ENCODE measurements around the gene CTXN2.

Gene CTXN2

DNA sequence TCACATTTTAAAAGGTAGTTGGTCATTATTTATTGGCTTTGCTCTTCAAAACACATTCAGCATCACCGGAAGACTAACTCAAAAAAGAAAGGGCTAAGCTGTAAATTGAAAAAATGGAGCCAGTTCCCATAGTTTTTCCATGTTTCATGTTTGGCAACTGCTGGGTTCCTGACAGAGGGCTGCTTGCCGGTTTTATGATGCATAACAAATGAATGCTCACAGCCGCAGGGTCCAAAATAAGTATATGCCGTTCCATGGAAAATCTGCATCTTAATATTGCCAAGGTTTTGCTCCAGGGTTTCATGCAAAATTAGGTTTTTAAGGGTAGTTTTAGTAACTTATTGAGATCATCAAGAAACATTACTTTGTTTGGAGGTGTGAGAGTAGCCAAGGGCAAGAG is 30.4 kb downstream of the CTXN2 start:
- no peak for DNase-seq

DNA sequence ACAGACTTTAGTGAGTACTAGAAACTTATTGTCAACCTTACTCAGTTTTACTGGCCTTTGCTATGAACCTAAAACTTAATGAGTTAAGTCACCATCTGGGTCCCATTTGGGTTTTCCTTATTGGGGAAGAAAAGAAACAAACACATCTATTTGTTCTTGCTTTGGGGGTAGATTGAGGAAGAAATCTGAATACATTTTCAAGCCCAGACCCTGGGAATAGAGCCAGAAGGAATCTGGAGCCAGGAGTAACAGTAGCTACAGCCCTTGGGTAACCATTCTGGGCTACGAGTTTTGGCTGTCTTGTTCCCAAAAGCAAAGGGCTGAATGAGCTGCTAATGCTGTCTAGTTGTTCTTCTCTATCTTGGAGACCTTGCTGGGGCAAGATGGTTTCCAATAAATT is 31.2 kb downstream of the CTXN2 start:
- DNase-seq: peak in 2 of 56 donors; percentile 0 to 5

DNA sequence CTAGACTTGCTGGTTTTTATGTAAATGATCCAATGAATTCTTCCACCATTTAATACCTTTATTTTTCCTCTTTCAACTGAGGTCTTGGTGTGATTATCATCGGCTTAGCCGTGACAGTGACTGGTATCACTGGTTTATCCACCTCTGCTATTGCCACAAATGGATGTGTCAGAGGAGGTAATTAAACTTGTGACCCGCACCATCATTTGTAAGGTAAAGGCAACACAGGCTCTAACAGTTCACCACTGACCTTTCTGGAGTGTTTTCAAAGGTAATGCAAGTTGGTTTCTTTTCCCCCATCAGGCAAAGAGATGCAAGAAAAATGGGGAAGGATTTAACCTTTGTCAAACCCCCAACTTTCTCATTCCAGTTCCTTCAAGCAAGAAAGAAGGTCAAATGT is 34.3 kb downstream of the CTXN2 start:
- no peak for DNase-seq

DNA sequence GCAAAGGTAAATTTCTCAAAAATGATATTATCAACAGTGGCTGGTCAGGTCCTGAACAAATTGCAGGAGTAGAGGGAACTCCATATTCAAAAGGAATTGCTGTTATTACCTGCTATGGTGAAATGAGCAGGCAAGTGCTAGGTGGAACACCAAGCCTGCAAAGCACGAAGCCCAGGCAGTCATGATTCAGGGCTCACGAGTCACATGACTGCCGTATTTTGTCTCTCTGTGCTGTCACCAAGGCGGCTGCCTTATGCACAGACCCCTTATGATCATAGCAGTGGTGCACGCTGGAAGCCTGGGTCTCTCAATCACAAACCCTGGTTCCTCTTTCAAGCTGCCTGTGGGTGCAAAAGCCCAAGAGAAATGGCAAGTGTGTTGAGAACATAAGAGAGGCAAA is 39.0 kb downstream of the CTXN2 start:
- no peak for DNase-seq

DNA sequence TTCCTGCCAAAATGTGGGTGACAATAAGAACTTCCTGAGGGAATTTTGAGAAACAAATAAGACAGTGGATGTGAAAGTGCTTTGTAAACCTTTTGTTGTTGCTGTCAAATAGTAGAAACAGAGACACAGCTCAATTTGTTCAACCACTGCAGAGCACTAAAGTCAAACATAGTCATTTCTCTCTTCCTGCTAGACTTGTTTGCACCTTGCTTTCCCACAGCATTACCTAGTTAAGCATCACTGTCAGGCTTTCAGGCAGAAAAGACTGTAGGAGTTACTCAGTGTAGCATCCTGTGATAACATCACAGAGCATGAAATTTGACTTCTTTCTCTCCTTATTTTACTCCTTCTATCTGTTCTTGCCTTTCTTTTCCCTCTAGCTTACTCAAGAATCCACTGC is 41.8 kb downstream of the CTXN2 start:
- no peak for DNase-seq

DNA sequence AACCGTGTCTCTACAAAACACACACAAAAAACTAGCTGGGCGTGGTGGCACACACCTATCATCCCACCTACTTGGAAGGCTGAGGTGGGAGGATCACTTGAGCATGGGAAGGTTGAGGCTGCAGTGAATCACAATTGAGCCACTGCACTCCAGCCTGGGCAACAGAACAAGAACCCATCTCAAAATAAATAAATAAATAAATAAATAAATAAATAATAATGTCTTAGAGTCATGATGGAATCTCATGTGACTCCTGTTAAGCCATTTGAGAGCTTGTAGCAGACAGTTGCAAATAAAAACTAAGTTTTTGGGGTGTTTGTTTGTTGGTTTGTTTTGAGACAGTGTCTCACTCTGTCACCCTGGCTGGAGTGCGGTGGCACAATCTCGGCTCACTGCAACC is 47.9 kb downstream of the CTXN2 start:
- no peak for DNase-seq

DNA sequence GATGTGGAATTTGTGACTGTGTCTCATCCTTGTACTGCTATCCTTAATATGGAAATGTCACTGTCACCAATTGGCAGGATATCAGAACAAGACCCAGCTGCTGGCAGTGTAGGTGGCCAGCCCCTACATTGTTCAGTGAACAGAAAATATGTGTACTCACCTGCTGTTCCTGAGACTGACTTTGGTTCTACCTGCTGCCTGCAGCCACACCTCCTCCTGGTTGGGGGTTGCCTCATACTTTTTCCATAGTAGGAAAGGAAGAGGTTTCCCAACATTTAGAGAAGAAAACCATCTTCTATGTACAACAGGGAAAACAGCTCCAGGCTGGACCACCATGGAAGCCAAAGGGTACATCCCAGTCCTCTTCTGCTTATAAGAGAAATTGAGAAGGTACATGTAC is 50.5 kb downstream of the CTXN2 start:
- DNase-seq: no peak

DNA sequence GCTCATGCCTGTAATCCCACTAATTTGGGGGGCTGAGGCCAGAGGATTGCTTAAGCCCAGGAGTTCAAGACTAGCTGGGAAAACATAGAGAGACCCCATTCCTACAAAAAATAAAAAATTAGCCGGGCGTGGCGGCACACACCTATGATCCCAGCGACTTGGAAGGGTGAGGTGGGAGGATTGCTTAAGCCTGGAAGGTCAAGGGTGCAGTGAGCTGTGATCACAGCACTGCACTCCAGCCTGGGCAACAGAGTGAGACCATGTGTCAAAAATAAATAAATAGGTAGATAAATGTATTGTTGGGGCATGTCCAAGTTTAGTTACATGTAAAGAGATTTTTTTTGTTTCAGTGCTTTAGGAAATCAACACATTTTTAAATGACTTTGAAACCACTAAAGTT is 51.1 kb downstream of the CTXN2 start:
- DNase-seq: no peak

DNA sequence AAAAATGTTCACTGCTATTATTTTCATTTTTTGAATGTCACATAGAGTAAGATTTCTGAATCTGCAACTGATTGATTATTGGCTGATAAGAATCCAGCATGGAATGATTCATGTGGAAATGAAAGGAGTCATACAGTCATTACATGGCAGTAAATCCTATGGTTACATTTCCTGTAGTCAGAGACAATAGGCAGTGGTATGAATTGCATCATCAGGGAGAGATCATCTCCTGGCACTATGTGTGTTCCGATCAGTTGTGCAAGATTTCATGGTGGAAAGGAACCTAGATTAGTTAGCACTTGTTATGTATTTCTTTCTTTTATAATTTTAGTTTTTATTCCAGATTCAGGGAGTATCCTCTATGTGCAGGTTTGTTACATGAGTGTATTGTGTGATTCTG is 53.5 kb downstream of the CTXN2 start:
- DNase-seq: no peak

DNA sequence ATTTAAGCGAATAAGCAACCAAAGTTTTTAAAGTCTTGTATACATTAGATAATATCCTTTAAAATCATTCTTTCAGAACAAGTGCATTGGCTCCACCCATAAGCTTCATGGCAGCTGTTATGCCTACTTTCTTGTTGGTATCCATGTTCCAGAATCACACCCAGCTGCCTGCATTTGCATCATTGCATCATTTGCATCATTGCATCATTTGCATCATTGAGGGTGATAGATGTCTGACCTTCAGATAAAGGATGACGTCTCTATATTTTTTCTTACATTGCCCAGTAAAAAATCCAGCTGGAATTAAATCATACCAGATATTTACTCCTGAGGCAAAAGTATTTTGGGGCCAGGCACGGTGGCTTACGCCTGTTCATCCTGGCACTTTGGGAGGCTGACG is 56.9 kb downstream of the CTXN2 start:
- no peak for DNase-seq

DNA sequence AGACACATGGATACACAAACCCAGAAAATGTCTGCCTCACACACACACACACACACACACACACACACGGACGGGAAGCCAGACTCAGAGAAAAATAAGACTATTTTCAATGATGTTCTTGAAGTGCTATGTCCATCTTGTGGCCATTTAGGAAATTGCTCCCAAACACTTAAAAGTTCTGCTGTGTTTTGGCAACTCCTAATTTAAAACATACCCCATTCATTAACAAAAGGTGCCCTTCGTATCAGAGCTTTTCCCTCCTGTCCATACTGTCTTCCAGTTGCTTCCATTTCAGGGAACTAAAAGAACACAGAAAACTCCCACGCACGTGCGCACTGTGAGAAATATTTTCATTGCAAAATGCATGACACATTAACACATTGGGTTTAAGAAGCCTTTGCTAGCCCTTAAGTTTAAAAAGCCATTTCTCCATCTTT is 59.2 kb downstream of the CTXN2 start:
- peak in 8 of 56 donors; percentile 0 to 25 (median 2) for DNase-seq

DNA sequence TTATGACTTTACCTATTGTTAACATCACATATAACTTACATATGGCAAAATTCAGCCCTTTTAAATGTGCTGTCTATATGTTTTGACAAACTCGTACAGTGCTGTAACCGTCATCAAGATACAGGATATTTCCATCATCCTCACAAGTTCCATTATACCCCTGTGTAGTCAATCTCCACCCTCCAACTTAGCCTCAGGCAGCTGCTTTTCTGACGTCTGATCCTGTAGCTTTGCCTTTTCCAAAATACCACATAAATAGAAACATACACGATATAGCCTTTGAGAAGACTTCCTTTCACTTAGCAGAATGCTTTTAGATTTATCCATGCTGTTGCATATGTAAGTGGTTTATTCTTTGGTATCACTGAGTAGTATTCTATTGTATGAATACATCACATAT is 61.7 kb downstream of the CTXN2 start:
- DNase-seq: no peak

Data from nucleus accumbens (tissue), 56 donors.